ENCODE results near the gene DCAKD.

Gene DCAKD

DNA sequence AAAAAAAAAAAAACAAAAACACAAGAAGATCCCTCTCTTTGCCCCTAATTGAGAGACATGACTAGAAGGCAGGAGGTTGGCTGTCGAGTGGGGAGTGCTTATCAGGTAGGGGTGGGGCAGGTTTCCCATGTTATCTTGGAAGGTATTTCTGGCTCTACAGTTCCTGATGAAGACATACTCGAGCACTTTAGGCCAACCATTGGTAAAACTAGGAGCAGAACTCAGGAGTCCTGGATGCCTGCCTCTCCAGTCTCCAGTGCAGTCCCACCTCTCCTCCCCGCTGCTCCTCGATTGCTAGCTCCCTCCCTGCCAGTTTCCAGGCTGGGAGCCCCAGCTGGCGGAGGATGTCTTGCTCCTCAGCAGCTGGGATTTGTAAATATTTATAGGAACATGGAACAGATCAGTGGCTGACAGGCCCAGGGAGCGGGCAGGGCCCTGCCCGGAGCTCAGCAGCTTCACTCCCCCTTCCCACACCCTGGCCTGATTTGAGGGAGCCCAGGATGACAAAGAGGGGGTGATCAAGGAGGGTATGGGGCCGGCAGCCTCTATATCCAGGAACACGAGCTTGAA lies 71.9 kb downstream of the DCAKD start:
- no peak for DNase-seq
- H3K9me3 ChIP-seq: no peaks in the 10 kb centered on the region
- no peaks in the 10 kb centered on the region for H3K27me3 ChIP-seq
- H3K36me3 ChIP-seq: no peaks in the 10 kb centered on the region
- TF ChIP-seq, protein P1, sequence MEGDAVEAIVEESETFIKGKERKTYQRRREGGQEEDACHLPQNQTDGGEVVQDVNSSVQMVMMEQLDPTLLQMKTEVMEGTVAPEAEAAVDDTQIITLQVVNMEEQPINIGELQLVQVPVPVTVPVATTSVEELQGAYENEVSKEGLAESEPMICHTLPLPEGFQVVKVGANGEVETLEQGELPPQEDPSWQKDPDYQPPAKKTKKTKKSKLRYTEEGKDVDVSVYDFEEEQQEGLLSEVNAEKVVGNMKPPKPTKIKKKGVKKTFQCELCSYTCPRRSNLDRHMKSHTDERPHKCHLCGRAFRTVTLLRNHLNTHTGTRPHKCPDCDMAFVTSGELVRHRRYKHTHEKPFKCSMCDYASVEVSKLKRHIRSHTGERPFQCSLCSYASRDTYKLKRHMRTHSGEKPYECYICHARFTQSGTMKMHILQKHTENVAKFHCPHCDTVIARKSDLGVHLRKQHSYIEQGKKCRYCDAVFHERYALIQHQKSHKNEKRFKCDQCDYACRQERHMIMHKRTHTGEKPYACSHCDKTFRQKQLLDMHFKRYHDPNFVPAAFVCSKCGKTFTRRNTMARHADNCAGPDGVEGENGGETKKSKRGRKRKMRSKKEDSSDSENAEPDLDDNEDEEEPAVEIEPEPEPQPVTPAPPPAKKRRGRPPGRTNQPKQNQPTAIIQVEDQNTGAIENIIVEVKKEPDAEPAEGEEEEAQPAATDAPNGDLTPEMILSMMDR (IDR thresholded peaks at IDR 0.05; ENCODE audit: low read depth, low read length): no peak
- peaks cover 25% of the 10 kb centered on the region for H3K4me1 ChIP-seq
- H3K4me3 ChIP-seq (ENCODE audit: low read depth, low read length): no peak overlapping the region

DNA sequence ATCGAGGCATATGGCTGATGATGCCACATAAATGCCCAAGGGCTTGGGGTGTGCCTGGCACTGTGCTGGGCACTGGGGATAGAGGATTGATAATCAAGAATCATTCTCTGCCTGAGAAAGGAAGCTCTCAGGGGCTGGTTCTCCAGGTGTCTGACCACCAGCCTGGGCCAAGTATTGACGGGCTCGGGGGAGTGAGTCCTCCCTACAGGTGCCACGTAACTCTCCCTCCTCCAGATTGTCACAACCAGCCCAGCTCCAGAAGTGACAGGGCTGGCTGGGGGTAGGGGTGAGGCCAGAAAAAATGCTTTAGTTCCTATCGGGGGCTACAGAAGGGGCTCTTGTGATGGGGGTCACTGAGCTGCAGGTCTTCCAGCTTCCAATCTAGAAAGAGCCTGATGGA lies 72.6 kb downstream of the DCAKD start:
- DNase-seq: no peak
- TF ChIP-seq, protein P1 (IDR thresholded peaks at IDR 0.05; ENCODE audit: low read depth, low read length): no peak
- H3K27me3 ChIP-seq: no peaks in the 10 kb centered on the region
- H3K36me3 ChIP-seq: no peaks in the 10 kb centered on the region
- peaks cover 25% of the 10 kb centered on the region for H3K4me1 ChIP-seq
- H3K9me3 ChIP-seq: no peaks in the 10 kb centered on the region
- H3K4me3 ChIP-seq (ENCODE audit: low read depth, low read length): no peak overlapping the region

DNA sequence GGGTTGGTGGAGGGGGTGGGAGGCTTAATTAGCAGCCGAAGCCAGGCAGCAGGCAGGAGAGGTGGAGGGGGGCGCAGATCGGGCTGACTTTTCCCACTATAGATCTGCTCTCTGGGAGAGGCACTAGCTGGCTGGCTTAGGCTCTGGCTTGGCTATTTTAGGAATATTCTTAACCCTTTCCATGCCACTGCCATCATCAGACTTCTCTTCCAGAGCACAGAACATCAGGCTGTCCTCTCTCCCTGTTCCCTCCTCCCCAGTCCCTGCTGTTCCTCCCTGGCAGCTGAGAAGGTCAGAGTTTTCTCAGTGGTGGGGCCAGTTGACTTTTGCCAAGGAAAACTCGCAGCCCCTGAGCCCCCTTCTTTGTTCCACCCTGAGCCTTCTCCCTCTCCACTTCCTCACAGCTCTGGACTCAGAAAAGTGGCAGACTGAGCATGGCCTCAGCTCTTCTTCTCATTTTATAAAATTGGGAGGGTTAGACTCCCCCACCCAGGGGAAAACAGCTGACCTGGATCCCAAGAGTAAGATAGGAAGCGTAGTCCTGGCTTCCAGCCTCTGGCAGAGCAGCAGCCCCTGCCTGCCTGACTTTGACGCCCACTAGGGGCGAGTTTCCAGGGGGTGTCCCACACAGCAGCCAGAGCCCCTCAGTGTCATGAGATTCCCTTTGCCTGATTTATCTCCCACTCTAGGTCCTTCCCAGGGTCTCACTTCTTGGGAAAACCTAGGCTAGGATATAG lies 73.5 kb downstream of the DCAKD start:
- H3K9me3 ChIP-seq: no peaks in the 10 kb centered on the region
- no peaks in the 10 kb centered on the region for H3K36me3 ChIP-seq
- DNase-seq: no peak
- H3K4me3 ChIP-seq (ENCODE audit: low read depth, low read length): no peak overlapping the region
- peaks cover 25% of the 10 kb centered on the region for H3K4me1 ChIP-seq
- TF ChIP-seq, protein P1 (IDR thresholded peaks at IDR 0.05; ENCODE audit: low read depth, low read length): peak; percentile 5; the same call in 1 of the 2 replicates
- no peaks in the 10 kb centered on the region for H3K27me3 ChIP-seq

DNA sequence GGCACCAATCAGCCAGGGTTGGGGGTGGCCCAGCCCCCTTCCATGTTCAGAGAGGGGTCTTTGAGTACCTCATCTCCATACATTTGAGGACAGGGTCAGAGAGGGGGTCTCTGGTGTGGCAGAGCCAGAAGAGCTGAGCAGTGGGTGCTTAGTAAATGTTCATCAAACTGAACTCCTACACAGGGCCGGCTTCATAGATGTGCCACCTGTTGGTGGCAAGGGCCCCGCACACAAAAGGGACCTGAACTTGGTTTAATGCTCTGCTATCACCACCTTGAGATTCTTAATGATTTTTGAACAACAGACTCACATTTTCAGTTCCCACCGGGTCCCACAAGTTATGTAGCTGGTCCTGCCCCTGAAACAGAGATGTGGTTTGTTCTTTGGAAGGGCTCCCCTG lies 74.4 kb downstream of the DCAKD start:
- no peaks in the 10 kb centered on the region for H3K9me3 ChIP-seq
- no peak for DNase-seq
- H3K4me3 ChIP-seq (ENCODE audit: low read depth, low read length): no peak overlapping the region
- H3K4me1 ChIP-seq: peaks cover 25% of the 10 kb centered on the region
- TF ChIP-seq, protein P1 (IDR thresholded peaks at IDR 0.05; ENCODE audit: low read depth, low read length): no peak
- H3K27me3 ChIP-seq: no peaks in the 10 kb centered on the region
- no peaks in the 10 kb centered on the region for H3K36me3 ChIP-seq

DNA sequence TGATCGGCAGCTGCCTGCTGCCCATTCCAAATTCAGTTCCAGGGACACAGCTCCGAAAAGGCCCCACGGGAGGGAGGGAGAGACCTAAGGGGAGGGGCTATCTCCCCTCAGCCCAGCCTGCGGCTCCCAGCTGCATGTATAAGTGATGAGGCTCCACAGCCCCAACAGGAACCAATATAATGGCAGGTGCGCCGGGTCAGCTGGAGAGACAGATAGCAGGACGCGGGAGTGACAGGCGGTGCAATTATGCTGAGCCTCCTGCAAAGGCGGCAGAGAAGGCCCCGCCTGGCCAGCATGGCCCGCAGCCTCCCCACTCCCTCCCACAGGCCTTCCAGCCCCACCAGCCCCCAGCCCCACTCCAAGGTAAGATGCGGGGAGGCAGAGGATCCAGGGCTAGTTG lies 75.2 kb downstream of the DCAKD start:
- Histone ChIP-seq H3K4me3 (ENCODE audit: low read depth, low read length) (no peak overlapping the region), H3K4me1 (peaks cover 25% of the 10 kb centered on the region), H3K36me3 (no peaks in the 10 kb centered on the region), H3K27me3 (no peaks in the 10 kb centered on the region), H3K9me3 (no peaks in the 10 kb centered on the region)
- TF ChIP-seq, protein P1 (IDR thresholded peaks at IDR 0.05; ENCODE audit: low read depth, low read length): no peak
- DNase-seq: peak; percentile 73
